ENCODE results near the gene GLRX. TPM values are rescaled to one million over a fixed set of nuclear protein-coding genes. Genes with fewer than 3 reads are reported as not detected.

The GLRX gene
- total RNA-seq, 2 donors from 2014 or later: 8.6 to 17.6 TPM

DNA sequence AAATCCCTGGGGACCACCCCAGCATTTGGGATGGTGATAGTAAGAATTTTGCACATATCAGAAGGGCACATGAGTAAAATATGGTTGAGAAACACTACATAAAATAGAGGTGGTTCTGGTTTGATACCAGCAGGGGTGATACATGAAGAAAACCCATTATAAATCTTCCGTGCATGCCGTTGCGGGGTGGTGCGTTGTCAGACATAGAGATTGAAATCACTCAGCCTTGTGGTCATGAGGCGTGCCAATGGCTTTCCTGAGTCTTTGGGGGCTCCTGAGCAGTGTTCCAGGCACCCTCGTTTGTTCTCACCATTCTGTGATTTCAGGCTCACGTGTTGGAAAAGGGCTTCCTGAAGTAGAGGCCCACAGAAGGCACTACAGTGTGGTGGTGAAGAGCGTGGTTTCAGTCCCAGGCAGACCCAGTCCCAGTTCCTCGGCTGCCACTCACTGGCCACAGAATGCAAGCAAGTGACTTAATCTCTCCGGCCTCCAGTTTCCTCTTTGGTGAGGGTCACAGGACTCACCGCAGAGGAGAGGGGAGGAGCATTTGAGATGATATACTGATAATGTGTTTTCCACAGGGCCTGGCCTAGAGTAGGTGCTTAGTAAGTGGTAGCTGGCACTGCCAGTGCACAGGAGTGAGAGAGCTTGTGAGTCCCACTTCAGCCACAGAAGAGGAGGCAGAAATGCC, 20.5 kb upstream of the GLRX start:
- Histone ChIP-seq H3K4me3 (no peak overlapping the region), H3K9me3 (no peaks in the 10 kb centered on the region), H3K27me3 (no peaks in the 10 kb centered on the region), H3K27ac (peak overlapping the region in 1 of 4 donors; percentile 57), H3K4me1 (no peaks in the 10 kb centered on the region), H3K36me3 (replicated peaks in 1 of 2; ENCODE audit: insufficient read depth in 1 of 2, low read depth in 2 of 2) (no peaks in the 10 kb centered on the region)
- intact Hi-C loops (cut with DNase I): no loop called here
- WGBS, 2 donors: 69 to 72% methylated on average over 11 of the region's 11 CpGs
- TF ChIP-seq, protein P1, sequence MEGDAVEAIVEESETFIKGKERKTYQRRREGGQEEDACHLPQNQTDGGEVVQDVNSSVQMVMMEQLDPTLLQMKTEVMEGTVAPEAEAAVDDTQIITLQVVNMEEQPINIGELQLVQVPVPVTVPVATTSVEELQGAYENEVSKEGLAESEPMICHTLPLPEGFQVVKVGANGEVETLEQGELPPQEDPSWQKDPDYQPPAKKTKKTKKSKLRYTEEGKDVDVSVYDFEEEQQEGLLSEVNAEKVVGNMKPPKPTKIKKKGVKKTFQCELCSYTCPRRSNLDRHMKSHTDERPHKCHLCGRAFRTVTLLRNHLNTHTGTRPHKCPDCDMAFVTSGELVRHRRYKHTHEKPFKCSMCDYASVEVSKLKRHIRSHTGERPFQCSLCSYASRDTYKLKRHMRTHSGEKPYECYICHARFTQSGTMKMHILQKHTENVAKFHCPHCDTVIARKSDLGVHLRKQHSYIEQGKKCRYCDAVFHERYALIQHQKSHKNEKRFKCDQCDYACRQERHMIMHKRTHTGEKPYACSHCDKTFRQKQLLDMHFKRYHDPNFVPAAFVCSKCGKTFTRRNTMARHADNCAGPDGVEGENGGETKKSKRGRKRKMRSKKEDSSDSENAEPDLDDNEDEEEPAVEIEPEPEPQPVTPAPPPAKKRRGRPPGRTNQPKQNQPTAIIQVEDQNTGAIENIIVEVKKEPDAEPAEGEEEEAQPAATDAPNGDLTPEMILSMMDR (IDR thresholded peaks at IDR 0.05): peak in 1 of 7 experiments; percentile 17
- TF ChIP-seq POLR2A (IDR thresholded peaks at IDR 0.05): no peak
- ATAC-seq: peak; percentile 13
- DNase-seq: peak in 3 of 4 donors; percentile 30 to 77 (median 59)

DNA sequence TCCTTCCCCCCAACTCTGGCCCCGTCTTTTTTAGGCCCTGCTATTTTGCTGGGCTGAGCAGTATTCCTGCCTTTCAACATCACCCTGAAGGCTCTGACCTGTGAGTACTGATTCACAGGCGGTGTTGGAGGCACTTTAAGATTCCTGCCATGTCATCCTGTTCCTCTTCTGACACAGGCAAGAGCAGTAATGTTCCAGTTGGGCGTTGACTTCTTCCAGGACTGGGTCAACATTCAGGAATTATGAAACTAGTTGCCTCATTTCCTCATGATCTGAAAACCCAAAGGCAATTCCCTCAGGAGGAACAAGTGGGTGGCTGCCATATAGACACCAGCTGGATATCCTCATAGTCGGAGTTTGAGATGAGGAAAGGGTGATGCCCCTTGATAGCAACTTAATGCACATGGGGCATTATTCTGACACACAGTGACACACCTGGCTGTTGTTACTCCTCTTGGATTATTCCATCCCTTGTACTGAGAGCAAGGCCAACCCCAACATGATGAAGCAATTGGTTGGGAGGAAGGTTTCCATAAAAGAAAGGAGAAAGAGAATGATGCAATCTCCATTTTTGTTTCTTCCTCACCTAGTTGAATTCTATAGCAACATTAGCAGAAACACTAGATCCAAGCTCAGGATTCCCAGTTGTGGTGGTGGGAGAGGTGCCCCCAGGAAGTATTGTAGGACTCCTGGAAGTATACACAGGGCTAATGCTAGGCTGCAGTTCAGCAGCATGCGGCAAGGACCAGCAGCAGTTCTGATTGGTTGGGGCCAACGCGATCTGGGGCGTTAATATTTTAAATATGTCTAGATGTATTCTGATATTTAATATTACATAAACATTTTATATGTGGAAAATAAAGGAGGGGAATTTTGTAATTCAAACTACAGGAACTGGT, 19.6 kb upstream of the GLRX start:
- TF ChIP-seq POLR2A (IDR thresholded peaks at IDR 0.05): no peak
- TF ChIP-seq, protein P1 (IDR thresholded peaks at IDR 0.05): no peak
- no peaks in the 10 kb centered on the region for H3K27me3 ChIP-seq
- 79 to 86% methylated on average over 8 of the region's 8 CpGs for WGBS, 2 donors
- H3K4me3 ChIP-seq: no peak overlapping the region
- ATAC-seq (peak; percentile 65), DNase-seq (peak in 2 of 4 donors; percentile 35 to 55)
- H3K27ac ChIP-seq: peak overlapping the region in 1 of 4 donors; percentile 10
- H3K36me3 ChIP-seq (replicated peaks in 1 of 2; ENCODE audit: insufficient read depth in 1 of 2, low read depth in 2 of 2): no peaks in the 10 kb centered on the region
- intact Hi-C loops (cut with DNase I): no loop called here
- no peaks in the 10 kb centered on the region for H3K9me3 ChIP-seq
- H3K4me1 ChIP-seq: no peaks in the 10 kb centered on the region

DNA sequence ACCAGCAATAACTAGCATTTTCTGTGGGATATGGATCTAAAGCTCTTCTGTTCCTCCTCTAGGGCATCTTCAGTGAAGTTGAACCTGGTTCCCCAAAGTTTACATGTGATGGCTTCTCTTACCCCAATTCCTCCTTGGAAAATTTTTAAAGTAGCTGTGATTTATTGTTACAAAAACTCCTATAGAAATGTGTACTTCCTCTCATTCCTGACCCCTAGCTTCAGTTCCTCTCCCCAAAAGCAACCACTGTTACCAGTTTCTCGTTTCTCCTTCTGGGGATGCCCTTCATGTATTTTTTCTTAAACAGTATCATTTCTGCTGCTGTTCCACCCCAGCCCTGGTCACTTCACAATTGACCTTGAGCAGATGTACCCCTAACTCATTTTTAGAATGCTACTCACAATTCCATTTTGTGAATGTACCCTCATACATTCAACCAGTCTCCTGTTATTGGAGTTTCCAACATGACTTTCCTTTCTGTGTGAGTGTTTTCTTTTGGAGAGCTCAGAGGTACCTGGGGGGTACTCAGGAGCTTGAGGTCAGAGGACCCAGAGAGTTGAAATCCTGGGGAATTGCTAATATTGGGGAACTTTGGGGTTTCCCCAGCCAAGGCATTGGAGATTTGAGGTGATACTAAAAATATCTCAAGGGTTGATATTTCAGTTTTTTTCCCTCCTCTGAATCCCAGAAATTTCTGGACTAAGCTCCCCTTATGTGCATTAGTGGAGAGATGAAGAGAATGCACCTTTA, 18.6 kb upstream of the GLRX start:
- no peak for TF ChIP-seq POLR2A (IDR thresholded peaks at IDR 0.05)
- TF ChIP-seq, protein P1 (IDR thresholded peaks at IDR 0.05): no peak
- Histone ChIP-seq H3K4me1 (peaks cover 8% of the 10 kb centered on the region), H3K27ac (peak overlapping the region in 1 of 4 donors; percentile 18)

DNA sequence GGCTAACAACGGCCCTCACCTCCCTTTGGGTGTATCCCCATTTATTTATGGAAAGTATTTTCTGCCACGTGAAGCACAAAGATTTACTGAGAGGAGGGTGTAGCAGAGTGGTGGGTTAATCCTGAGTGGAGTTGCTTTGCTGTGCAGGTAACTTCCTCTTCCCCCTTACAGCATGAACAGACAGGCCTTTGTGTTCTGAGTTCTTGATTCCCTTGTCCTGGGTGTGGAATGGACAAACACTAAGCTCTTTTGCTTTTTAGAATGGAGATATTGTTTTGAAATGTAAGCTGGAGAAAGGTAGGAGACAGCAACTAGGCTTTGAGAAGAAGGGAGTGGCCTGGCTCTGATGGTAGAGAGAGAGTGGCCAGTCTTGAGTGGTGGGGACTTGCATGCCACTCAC, 17.1 kb upstream of the GLRX start:
- intact Hi-C loops (cut with DNase I): loop anchor here (2.0 to 10.0 kb wide), 2 partner anchors 57 to 185 kb away; no protein-coding TSS in a partner anchor
- WGBS, 2 donors: 26 to 49% methylated on average over 2 of the region's 2 CpGs
- no peak for DNase-seq
- Histone ChIP-seq H3K4me3 (no peak overlapping the region), H3K36me3 (replicated peaks in 1 of 2; ENCODE audit: insufficient read depth in 1 of 2, low read depth in 2 of 2) (no peaks in the 10 kb centered on the region), H3K27me3 (no peaks in the 10 kb centered on the region), H3K9me3 (no peaks in the 10 kb centered on the region), H3K4me1 (peaks cover 15% of the 10 kb centered on the region), H3K27ac (peak overlapping the region in 3 of 4 donors; percentile 32 to 40 (median 32))
- no peak for ATAC-seq
- TF ChIP-seq POLR2A (IDR thresholded peaks at IDR 0.05): no peak
- TF ChIP-seq, protein P1 (IDR thresholded peaks at IDR 0.05): no peak

More for the DNA sequence above, 18.6 kb upstream of the GLRX start:
- DNase-seq: no peak
- H3K9me3 ChIP-seq: no peaks in the 10 kb centered on the region
- no peaks in the 10 kb centered on the region for H3K36me3 ChIP-seq (replicated peaks in 1 of 2; ENCODE audit: insufficient read depth in 1 of 2, low read depth in 2 of 2)
- no peak overlapping the region for H3K4me3 ChIP-seq
- 60 to 88% methylated on average over 1 of the region's 1 CpG for WGBS, 2 donors
- no peak for ATAC-seq
- intact Hi-C loops (cut with DNase I): no loop called here
- no peaks in the 10 kb centered on the region for H3K27me3 ChIP-seq
